Tracheal epithelial cell (primary cell): ENCODE results near the gene DDX5. TPM values are rescaled to one million over a fixed set of nuclear protein-coding genes. Genes with fewer than 3 reads are reported as not detected.

Experiments used
- total RNA-seq: library from RNA; depleted of rRNA; stranded (reverse); fragments of >200 nt; gene quantifications from 2 replicates; pipeline ENCODE4 v1.2.1, GENCODE V29; 2014

Gene DDX5
- 266 and 276 TPM in 2 replicates for total RNA-seq

DNA sequence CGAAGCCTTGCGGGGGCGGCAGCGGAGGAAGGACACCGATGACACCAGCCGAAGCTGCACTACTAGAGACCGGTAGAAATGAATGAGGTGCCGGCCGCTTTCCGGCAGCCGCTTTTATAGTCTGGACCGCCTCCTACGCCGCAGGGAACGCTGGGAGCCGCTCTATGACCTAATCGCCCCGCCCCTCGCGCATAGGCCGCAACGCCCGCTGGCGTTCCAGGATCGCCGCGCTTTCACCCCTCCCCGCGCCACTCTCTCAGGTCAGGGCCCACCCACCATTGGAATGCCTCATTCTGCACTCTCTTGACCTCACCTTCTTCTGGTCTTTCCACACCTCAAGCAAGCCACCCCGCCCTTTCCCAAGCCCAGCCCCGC is at the start of gene DDX5:
Gene DDX5 (minus strand): TSS at position 89 of the 375 bp plus-strand sequence. CDS start 170 bp downstream, outside the sequence.

DNA sequence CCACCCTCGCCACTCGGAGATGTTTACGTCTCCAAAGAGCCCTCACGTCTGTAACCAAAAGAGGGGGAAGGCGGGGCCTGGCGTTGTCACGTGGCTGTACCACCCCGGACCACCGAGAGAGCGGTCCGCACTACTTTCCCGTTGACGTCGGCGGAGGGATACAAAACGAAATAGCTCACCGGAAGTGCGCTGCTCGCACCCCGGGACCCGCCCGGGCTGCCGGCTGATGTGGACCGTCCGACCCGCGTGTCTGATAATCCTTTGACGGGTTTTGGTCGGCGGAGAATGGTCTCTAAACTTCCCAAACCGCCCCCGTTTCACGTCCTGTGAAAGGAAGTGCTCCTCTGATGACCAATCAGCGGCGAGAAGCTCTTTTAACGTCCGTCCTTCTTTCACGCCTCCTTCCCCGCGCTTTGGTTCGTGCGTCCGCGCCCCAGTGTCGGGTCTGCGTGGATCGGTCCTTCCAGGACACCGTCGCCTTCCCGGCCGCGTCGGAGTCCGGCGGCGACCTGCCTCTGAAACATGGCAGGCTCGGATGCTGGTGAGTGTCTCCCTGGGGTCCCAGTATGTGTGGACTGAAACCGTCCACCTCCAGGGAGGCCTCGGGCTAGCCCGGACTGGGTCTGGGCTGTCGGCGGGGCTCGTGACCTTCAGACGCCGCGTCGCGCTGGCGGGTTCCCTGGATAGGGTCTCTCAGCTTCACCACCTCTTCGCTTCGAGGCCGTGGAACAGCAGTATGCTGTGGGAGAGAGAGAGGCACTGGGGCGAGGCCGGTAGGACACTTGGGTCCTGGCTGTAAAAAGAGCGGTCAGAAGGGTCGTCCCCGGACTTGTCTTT is 705 bp upstream of the DDX5 start, which contains the start of gene CEP95:
Gene CEP95 (plus strand): TSS at position 402 of the 837 bp plus-strand sequence. CDS start 121 bp downstream, at position 523.

DNA sequence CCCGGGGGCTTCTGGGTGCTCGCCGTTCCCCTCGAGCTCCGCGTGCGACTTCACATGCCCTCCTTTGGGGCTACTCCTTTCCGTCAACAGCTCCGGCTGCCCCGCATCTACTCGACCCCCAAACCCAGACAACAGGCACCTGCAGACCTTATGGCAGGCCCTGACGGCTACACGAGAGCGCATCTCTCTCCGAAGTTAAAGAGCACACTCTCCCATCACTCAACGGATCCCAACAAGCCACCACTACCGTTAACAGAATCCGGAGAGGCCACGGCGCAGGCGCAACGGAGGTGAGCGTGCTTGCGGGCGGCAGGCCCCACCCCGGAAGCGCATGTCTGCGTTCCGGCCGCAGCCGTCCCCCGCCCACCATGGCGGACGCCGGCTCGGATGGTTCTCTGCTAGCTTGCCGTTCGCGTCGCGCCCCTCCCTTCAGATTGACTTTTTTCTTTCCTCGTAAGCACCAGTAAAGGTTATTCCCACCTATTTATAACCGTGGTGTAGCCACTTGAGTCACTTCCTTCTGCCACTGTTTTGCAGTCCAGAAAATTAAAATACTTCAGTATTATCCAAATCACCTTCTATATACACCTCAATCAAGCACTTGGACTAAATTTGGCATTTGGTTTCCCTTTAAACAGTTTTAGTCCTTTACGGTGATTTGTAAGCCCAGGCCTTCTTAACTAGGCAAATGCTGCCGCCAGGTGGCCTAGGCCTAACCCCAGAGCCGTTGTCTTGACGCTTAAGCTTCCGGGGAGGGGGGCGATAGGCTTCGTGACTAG is 9.1 kb downstream of the DDX5 start, which contains the start of gene POLG2:
Gene POLG2 (minus strand): TSS at position 269 of the 779 bp plus-strand sequence. CDS start 86 bp downstream, at position 183.

DNA sequence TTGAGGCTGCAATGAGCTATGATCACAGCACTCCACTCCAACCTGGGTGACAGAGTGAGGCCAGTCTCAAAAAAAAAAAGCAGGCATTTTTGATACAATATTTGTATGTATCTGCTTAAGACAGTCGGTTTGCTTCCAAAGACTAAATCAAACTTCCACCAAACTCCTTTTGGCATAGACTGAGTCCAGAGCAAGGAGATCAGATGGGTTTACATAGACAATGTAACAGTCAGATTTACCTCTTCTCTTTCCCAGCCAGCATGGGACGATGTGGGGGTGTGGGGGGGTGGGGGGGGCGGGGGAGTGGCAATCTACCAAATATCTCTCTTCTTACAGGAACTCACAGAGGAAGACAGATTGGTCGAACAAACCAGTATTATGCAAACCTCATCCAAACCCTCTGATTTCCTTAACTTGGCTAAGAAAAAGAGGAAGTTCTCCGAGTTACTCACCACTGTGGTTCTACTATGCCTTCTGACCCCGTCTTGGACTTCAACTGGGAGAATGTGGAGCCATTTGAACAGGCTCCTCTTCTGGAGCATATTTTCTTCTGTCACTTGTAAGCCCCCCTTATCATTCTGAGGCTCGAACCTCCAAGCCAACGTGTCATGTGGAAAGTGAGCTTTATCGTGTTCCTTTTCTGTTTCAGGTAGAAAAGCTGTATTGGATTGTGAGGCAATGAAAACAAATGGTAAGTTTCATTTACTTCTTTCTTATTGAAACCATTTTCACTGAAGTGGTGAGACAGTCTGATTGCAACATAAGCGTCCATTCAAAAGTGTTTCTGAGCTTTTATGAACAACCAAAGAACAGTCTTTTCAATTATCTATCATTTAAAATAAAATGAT is 57.2 kb downstream of the DDX5 start, which contains the start of gene MILR1:
Gene MILR1 (plus strand): TSS at position 451 of the 848 bp plus-strand sequence. CDS start 54 bp downstream, at position 505.

Other genes with a start within 250 kb of the DDX5 start
- gene TEX2, start 243.0 kb downstream of the DDX5 start, total RNA-seq: 23.6 and 29.0 TPM in 2 replicates
- gene PECAM1, start 115.4 kb downstream of the DDX5 start, total RNA-seq: 0.21 and 1.7 TPM in 2 replicates
- 1.2 and 1.3 TPM in 2 replicates for gene MILR1, start 57.2 kb downstream of the DDX5 start, total RNA-seq
- gene POLG2, start 9.2 kb downstream of the DDX5 start, total RNA-seq: 6.5 and 12.6 TPM in 2 replicates
- gene CEP95, start 688 bp upstream of the DDX5 start, total RNA-seq: 18.1 and 18.8 TPM in 2 replicates
- gene SMURF2, start 156.0 kb upstream of the DDX5 start, total RNA-seq: 35.8 and 56.1 TPM in 2 replicates